SIG-M5 treated with dmso at 0.1 percent for 504 hours (cell line): ENCODE measurements around the gene AGO3.
"Not testable (repeated sequence)": the region's sequence is repeated elsewhere in the genome, so short reads cannot be mapped to it uniquely, and the experiment has no call there.

Experiments used
- DNase-seq: peaks from one replicate; lab custom pipeline; 2025; ENCODE audit not compliant: unreplicated experiment; lab: John Stamatoyannopoulos, UW

The AGO3 gene

GRCh38 chr1:36006941-36007500 lies 76.1 kb downstream of the AGO3 start:
- DNase-seq, result no peak

DNA sequence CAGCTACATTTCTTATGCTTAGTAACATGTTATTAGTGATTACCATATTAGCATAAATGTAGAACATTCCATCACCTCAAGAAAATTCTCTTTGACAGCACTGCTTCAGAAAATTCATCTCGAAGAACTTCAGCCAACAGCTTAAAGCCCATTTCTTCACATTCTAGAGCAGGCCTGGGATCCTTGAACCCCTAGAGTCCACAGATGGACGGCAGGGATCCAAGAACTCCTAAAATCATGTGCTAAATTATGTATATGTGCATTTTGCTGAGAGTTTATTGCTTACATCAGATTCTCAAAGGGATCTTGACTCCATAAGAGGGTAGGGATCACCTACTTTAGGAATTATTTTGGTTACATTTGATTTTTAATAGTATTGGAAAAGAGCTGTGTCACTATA lies 76.8 kb downstream of the AGO3 start:
- no peak for DNase-seq

GRCh38 chr1:36008546-36009197 lies 77.8 kb downstream of the AGO3 start:
- no peak for DNase-seq

- DNase-seq, result no peak
Measured at GRCh38 chr1:36014722-36015220, 83.9 kb downstream of the AGO3 start.

- no peak for DNase-seq
Measured at GRCh38 chr1:36016686-36017085, 85.8 kb downstream of the AGO3 start.

GRCh38 chr1:36023098-36023769 lies 92.3 kb downstream of the AGO3 start:
- DNase-seq, result no peak

- not testable (repeated sequence) for DNase-seq
Measured at GRCh38 chr1:36024024-36024423, 93.1 kb downstream of the AGO3 start.

- no peak for DNase-seq
Measured at GRCh38 chr1:36024847-36025246, 93.9 kb downstream of the AGO3 start.

GRCh38 chr1:36027766-36028165 lies 96.9 kb downstream of the AGO3 start:
- DNase-seq, result no peak

DNA sequence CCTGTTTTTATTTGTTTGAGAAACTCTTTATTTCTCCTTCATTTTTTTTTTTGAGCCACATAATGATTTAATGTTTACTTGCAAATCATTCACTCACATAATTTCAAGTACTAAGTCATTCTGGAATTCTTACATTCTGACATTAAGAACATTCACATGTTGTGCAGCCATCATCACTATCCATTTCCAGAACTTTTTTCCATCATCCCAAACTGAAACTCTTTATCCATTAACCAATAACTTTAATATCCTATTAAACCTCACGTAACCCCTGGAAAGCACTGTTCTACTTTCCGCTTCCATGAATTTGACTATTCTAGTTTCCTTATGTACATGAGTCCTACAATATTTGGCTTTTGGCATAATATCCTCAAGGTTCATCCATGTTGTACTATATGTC lies 100.5 kb downstream of the AGO3 start:
- no peak for DNase-seq

- DNase-seq, result peak; percentile 75
Measured at GRCh38 chr1:36034692-36035091, 103.8 kb downstream of the AGO3 start.

- DNase-seq, result no peak
Measured at GRCh38 chr1:36035154-36035553, 104.2 kb downstream of the AGO3 start.

GRCh38 chr1:36040238-36040637 lies 109.3 kb downstream of the AGO3 start:
- no peak for DNase-seq

DNA sequence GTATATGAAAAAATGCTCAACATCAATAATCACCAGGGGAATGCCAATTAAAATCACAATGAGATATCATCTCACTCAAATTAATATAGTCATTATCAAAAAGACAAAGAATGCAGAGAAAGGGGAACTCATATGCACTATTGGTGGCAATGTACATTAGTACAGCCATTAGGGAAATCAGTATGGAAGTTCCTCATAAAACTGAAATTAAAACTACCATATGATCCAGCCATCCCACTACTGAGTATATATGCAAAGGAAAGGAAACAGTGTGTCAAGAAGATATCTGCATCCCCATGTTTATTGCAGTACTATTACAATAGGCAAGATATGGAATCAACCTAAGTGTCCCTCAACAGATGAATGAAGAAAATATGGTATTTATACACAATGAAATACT lies 120.9 kb downstream of the AGO3 start:
- DNase-seq, result no peak

DNA sequence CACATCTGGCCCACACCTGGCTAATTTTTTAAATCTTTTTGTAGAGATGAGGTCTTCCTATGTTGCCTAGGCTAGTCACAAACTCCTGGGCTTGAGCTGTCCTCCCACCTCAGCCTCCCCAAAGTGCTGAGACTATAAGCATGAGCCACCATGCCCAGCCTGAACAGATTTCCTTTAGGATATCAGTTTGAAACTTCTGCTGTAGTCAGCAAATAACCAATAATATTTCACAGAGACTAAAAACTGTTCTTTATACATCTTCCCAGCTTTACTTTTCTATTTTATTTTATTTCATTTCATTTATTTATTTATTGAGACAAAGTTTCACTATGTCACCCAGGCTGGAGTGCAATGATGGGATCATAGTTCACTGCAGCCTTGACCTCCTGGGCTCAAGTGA lies 123.1 kb downstream of the AGO3 start:
- DNase-seq, result no peak

DNA sequence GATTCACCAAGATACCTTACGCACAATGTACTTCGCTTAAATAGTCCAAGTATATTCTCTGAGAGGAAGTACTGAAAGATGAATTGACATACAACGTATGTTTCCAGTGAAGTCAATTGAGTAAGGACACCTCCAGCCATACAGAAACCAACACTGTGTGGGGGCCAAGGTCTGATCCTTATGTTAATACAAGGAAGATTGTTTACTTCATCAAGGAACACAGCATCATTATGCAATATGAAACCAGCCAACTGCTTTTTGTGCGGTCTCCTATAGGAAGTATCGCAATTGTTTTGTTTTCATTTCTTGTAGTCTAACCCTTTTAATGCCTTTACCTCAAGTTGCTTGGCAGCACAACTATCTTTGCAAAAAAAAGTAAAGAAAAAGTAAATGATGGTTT lies 124.8 kb downstream of the AGO3 start:
- peak; percentile 5 for DNase-seq

DNA sequence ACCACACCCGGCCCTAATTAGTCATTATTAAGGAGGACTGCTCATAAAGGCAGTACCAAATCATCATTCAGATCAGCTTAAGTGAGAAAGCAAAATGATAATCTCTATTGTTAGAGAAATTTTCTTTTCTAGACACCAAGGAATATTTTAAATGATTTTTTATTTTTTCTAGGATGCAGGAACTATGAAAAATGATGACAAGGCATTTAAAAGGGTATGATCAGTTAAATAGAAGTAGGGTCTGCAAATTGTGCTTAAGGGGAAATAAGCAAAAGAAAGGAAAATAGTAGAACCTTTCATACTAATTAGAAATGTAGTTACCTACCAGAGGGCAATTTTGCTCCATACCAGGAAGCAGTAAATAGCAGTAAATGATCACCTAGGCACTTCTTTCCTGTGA lies 131.4 kb downstream of the AGO3 start:
- no peak for DNase-seq

GRCh38 chr1:36067871-36068270 lies 137.0 kb downstream of the AGO3 start:
- no peak for DNase-seq

DNA sequence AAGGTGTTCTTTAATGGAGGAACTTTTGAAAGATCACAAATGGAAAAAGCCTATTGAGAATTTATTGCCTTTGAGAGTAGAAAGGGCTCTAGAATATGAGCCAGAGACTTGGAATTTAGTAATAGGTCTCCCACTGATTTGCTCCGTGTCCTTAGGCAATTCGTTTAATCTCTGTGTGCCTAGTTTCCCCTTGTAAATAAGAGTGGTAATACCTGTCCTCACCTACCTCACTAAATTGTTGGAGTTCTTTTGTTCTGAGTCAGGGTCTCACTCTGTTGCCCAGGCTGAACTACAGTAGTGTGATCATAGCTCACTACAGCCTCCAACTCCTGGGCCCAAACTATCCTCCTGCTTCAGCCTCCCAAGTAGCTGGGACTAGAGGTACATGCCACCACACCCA lies 138.0 kb downstream of the AGO3 start:
- DNase-seq, result no peak

DNA sequence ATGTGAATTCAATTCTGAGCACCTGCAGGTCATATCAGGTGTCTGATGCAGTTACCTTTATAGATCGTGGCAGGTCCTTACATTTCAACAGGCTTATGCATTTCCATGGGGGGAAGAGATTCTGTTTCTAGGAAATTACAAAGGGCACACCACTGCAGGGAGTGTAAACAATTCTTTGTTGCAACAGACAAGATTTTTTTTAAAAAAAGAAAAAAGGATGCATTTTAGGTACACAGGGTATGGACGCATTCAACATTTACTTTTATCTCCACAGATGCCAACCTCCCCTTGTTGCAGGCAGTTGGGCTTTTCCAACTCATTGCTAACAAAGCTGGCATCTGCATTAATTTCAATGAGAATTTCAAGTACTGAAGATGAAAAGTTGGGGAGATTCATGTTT lies 139.4 kb downstream of the AGO3 start:
- DNase-seq, result no peak

DNA sequence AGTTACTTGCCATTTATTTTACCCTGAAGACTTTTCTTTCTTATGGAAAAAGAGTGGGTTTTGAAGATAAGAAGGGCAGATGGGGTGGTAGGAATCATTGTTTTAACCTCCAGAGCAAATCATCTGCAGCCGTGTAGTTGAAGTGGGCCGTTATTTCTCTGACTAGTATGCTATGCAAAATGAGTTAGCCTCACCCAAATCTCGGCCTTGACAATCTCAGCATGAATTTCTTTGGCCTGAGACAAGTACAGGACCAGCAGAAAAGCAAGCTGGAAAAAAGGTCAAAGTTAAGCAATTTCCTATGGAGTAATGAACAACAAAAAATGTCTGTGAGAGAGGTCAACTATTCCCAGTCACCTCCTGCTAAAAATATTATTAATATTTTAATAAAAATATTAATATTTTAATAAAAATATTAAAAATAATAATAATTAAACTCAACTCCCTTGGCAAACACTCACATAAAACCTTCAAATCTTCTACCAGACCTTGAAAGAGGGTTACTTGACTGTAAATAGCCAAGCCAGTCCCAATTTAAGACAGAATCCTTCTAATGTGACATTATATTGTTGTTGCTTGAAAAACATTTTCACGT lies 146.2 kb downstream of the AGO3 start:
- no peak for DNase-seq

DNA sequence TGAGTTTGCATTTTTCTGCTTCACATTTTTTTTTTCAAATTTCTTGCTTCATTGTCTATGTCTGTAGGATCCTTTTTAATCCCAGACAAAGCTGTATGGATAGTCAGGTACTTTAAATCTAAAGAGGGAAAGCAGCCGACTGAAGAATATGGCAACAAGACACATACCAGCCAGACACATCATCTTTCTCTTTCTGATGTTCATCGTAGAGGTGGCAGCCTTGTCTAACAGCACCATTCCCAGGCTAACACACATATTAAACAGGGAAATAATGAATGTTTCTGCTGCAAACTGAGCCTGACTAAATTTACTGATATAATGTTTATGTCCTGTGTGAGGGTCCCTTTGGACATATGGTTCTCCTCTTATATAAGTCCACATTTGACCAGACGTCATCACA lies 149.3 kb downstream of the AGO3 start:
- DNase-seq, result no peak
